ENCODE results near the gene POP5.
"Not testable (repeated sequence)": the region's sequence is repeated elsewhere in the genome, so short reads cannot be mapped to it uniquely, and the experiment has no call there.

Gene POP5

GRCh38 chr12:120539303-120539702 lies 41.9 kb downstream of the POP5 start:
- in situ Hi-C loops (cut with MboI; ENCODE audit: low sequenced_read_pairs) = no loop called here

- in situ Hi-C loops (cut with MboI; ENCODE audit: low sequenced_read_pairs) = no loop called here
Measured at GRCh38 chr12:120538281-120539156, 42.7 kb downstream of the POP5 start.

GRCh38 chr12:120537856-120538220 lies 43.4 kb downstream of the POP5 start:
- in situ Hi-C loops (cut with MboI; ENCODE audit: low sequenced_read_pairs) = no loop called here

DNA sequence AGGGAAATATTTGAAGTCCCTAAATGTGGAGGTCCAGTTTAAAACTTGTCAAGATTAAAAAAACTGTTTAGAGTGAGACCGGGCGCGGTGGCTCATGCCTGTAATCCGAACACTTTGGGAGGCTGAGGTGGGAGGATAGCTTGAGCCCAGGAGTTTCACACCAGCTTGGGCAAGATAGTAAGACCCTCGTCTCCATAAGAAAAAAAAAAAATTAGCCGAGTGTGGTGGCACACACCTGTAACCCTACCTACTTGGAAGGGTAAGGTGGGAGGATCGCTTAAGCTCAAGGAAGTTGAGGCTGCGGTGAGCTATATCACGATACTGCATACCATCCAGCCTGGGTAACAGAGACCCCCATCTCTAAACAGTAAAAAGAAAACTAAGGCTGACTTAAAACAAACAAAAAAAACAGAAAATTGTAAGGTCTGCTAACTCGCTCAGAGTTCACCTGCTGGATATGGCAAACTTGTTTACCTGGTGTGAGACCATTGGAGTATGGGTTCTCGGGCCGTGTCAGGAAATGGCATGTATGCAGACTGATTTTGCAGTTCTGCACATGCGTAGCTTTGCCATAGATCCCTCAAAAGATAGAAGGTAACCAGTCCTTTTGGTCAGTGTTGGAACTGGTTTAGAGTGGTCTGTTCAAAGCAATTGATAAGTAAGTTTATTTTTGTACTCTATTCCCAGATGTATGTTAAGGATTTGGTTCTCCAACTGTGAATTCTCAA lies 45.0 kb downstream of the POP5 start:
- in situ Hi-C loops (cut with MboI; ENCODE audit: low sequenced_read_pairs) = no loop called here

DNA sequence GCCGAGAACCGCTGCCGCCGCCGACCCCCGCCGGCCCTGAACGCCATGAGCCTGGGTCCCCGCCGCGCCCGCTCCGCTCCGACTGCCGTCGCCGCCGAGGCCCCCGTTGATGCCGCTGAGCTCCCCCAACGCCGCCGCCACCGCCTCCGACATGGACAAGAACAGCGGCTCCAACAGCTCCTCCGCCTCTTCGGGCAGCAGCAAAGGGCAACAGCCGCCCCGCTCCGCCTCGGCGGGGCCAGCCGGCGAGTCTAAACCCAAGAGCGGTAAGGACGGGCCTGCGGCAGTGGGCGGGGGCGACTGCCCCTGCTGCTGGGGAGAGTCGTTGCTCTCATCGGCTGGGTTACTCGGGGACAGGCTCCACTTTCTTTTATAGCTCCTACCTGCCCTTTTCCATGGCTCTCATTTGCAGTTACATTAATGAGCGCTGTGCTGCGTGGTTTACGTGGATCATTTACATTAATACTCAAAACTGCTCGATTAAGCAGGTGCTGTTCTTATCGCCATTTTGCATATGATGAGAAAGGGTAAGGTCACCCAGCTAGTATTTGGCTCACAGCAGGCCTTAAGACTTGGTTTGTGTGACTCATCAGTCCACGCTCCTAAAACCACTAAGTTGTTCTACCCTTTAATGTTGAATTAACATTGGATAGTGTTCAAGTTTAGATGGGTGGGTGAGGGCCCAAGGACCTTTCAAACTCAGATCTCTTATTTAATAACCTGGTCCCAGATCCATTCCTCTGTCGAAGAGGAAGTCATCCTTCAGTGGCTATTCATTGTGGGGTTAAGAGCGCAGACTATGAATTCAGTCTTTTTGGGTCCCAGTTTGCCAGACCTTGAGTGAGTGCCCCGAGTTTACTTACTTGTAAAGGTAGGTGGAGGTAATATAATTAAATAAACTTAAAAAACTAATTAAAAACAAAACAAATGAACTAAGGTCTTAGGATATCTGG lies 46.2 kb downstream of the POP5 start:
- in situ Hi-C loops (cut with MboI; ENCODE audit: low sequenced_read_pairs) = no loop called here

- in situ Hi-C loops (cut with MboI; ENCODE audit: low sequenced_read_pairs) = no loop called here
Measured at GRCh38 chr12:120534203-120534702, 46.9 kb downstream of the POP5 start, which contains the start of gene RNF10. RNF10 (plus strand) TSS chr12:120534356; CDS start chr12:120534812, 456 bp downstream.

GRCh38 chr12:120532701-120533238 lies 48.4 kb downstream of the POP5 start:
- in situ Hi-C loops (cut with MboI; ENCODE audit: low sequenced_read_pairs) = no loop called here

- in situ Hi-C loops (cut with MboI; ENCODE audit: low sequenced_read_pairs) = not testable (repeated sequence)
Measured at GRCh38 chr12:120530418-120530761, 50.8 kb downstream of the POP5 start.

DNA sequence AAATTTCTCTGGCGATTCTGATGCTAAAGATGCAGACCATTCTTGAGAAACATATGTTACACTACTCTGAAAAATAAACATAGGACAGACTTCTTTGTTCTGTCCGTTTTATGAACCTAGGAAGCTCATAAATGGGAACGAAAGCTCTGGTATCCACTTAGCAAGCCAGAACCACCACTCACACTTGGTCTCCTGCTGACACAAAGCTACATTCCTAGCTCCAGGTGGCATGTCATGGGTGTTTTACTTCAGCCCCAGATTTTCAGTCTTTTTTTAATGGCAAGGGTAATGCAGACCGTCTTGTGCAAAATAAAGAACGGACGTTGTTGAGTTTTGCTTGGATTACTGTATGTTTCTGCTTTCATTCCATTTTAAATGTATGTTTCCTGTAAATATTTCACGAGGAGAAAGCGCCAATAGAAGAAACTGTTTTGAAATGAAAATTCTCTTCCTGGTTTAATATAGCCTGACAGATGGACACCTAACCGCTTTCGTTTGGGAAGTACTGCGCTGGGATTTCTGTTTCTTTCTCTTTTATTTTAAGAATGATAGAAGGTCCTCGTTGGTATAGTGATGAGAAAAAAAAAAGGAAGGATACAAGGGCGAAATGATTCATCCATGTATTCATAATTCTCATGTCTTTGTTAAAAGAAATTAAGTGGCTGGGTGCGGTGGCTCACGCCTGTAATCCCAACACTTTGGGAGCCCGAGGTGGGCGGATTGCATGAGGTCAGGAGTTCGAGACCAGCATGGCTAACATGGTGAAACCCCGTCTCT lies 51.4 kb downstream of the POP5 start:
- in situ Hi-C loops (cut with MboI; ENCODE audit: low sequenced_read_pairs) = no loop called here

DNA sequence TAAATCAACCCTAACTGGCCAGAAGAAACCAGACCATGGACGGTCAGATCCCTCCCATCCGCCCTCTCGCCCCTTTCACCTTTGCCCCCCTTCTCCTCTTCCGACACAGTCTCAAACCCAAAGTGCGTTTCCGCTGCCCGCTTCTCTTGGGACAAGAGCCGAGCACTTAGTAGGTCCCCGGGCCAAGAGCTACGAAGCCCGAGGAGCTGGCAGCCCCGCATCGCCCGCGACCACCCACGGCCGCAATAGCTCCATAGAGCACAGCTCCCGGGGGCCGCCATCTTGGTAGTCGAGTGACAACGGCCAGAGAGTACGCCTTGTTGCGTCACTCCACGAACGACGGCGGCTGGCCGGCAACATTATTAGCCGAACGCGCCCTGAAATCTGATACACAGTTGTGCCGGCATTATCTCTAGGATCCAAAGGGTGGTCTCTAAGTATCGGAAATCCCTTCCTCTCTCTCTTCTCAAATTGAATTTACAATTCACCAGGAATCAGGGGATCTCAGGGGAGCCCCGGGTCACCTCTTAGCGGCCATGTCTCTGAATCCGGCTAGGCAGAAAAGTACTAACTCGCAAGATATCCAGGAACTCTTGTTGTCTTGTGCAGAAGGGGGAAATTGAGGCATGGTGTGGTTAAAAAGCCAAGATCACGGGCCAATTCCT lies 52.2 kb downstream of the POP5 start, which contains the start of gene COQ5:
COQ5 (minus strand) TSS at position 298 of the 665 bp plus-strand sequence; CDS start at position 281, 17 bp downstream.
- in situ Hi-C loops (cut with MboI; ENCODE audit: low sequenced_read_pairs) = no loop called here

Measured in HL-60/S4 treated with phorbol 12-myristate 13-acetate at 8.2 ng/mL for 4 days and 3 days (cell line).